Measurements from ENCODE around the gene ATRX.

GRCh38 chrX:77693594-77693993 lies 92.4 kb downstream of the ATRX start:
- no peak for TF ChIP-seq CTCF (conservative IDR thresholded peaks at IDR 0.05; ENCODE audit: low read depth in 2 of 2)
- no peak for TF ChIP-seq POLR2AphosphoS5 (IDR thresholded peaks at IDR 0.05; ENCODE audit: low read depth)
- no peak for TF ChIP-seq EZH2phosphoT487 (IDR thresholded peaks at IDR 0.05; ENCODE audit: unreplicated experiment)

Measured in GM23338 (cell line).